Trophoblast cell (in vitro differentiated cells and primary cell): ENCODE data around the gene FAM149B1.

Source experiments
- DNase-seq, 2 donors: peaks; one replicate each; pipeline ENCODE4 v3.0.0-alpha.2; 2016
- H2AFZ ChIP-seq: 2 replicates; pipeline ENCODE4 v1.6.1; 2013; ENCODE audit warnings: low read length, moderate library complexity, mild to moderate bottlenecking; ENCODE audit not compliant: insufficient read depth, poor library complexity
- H2AK5ac ChIP-seq: 2 replicates; pipeline ENCODE4 v1.6.1; 2013; ENCODE audit warnings: mild to moderate bottlenecking, low read length
- H2BK120ac ChIP-seq: 2 replicates; pipeline ENCODE4 v1.6.1; 2013; ENCODE audit warnings: low read length, mild to moderate bottlenecking, moderate library complexity; ENCODE audit not compliant: insufficient read depth, poor library complexity
- H2BK12ac ChIP-seq: 2 replicates; pipeline ENCODE4 v1.6.1; 2013; ENCODE audit warnings: mild to moderate bottlenecking, low read length, moderate library complexity
- H2BK5ac ChIP-seq: 2 replicates; pipeline ENCODE4 v1.6.1; 2013; ENCODE audit warnings: low read length, low read depth, moderate library complexity, mild to moderate bottlenecking; ENCODE audit not compliant: poor library complexity
- H3K14ac ChIP-seq: 2 replicates; pipeline ENCODE4 v1.6.1; 2013; ENCODE audit warnings: mild to moderate bottlenecking, low read length
- H3K18ac ChIP-seq: 2 replicates; pipeline ENCODE4 v1.6.1; 2013; ENCODE audit warnings: mild to moderate bottlenecking, low read length
- H3K23ac ChIP-seq: 2 replicates; pipeline ENCODE4 v1.6.1; 2013; ENCODE audit warnings: low read length
- H3K27ac ChIP-seq: 2 replicates; pipeline ENCODE4 v1.5.1; 2013; ENCODE audit warnings: low read depth, mild to moderate bottlenecking, inconsistent platforms, low read length, moderate library complexity
- H3K27me3 ChIP-seq: 2 replicates; pipeline ENCODE4 v1.6.1; 2013; ENCODE audit warnings: inconsistent platforms, mild to moderate bottlenecking, low read length, moderate library complexity; ENCODE audit not compliant: insufficient read depth
- H3K36me3 ChIP-seq, 2 experiments: 1 replicate in 1 of 2; 2 replicates in 1 of 2; pipeline ENCODE4 v1.6.1; 2013; ENCODE audit warnings: low read length in 2 of 2, mild to moderate bottlenecking in 2 of 2, moderate library complexity in 1 of 2; ENCODE audit not compliant: insufficient read depth in 2 of 2, control insufficient read depth in 1 of 2
- H3K4ac ChIP-seq: 2 replicates; pipeline ENCODE4 v1.6.1; 2013; ENCODE audit warnings: low read depth, mild to moderate bottlenecking, low read length, moderate library complexity
- H3K4me1 ChIP-seq, 2 experiments: 1 replicate in 1 of 2; 2 replicates in 1 of 2; pipeline ENCODE4 v1.6.1; 2013; ENCODE audit warnings: low read length in 2 of 2, mild to moderate bottlenecking in 2 of 2, moderate library complexity in 1 of 2; ENCODE audit not compliant: insufficient read depth in 2 of 2, control insufficient read depth in 1 of 2
- H3K4me2 ChIP-seq: 2 replicates; pipeline ENCODE4 v1.6.1; 2013; ENCODE audit warnings: inconsistent platforms, mild to moderate bottlenecking, low read length, moderate library complexity
- H3K4me3 ChIP-seq: 2 replicates; pipeline ENCODE4 v1.5.1; 2013; ENCODE audit warnings: mild to moderate bottlenecking, low read depth, low read length, inconsistent platforms
- H3K79me1 ChIP-seq: one replicate; pipeline ENCODE4 v1.6.1; 2013; ENCODE audit warnings: low read length
- H3K79me2 ChIP-seq: 2 replicates; pipeline ENCODE4 v1.6.1; 2013; ENCODE audit warnings: low read length, mild to moderate bottlenecking; ENCODE audit not compliant: control insufficient read depth, insufficient read depth, poor library complexity
- H3K9ac ChIP-seq: 2 replicates; pipeline ENCODE4 v1.6.1; 2013; ENCODE audit warnings: mild to moderate bottlenecking, low read length
- H3K9me3 ChIP-seq: 2 replicates; pipeline ENCODE4 v1.6.1; 2013; ENCODE audit warnings: low read depth, mild to moderate bottlenecking, control low read depth, inconsistent platforms, low read length; ENCODE audit not compliant: insufficient read depth
- H4K12ac ChIP-seq: 2 replicates; pipeline ENCODE4 v1.6.1; 2013; ENCODE audit warnings: low read depth, mild to moderate bottlenecking, low read length, moderate library complexity
- H4K8ac ChIP-seq: 2 replicates; pipeline ENCODE4 v1.6.1; 2013; ENCODE audit warnings: low read depth, mild to moderate bottlenecking, low read length, moderate library complexity
- H4K91ac ChIP-seq: one replicate; pipeline ENCODE4 v1.6.1; 2013; ENCODE audit warnings: low read depth, mild to moderate bottlenecking, low read length, moderate library complexity
- WGBS: extraction: QIAGEN DNeasy Blood & Tissue Kit; methylation state at CpG from one replicate; pipeline ENCODE4 v1.1.7; 2013; ENCODE audit warnings: missing lambda C conversion rate; ENCODE audit not compliant: insufficient read length, insufficient coverage; ENCODE audit errors: extremely low coverage; 5-methylcytosine and 5-hydroxymethylcytosine counted together

The FAM149B1 gene

GRCh38 chr10:73156054-73156453 lies 11.9 kb upstream of the FAM149B1 start:
- WGBS: no CpG with 5 or more reads among the region's 3 CpGs

DNA sequence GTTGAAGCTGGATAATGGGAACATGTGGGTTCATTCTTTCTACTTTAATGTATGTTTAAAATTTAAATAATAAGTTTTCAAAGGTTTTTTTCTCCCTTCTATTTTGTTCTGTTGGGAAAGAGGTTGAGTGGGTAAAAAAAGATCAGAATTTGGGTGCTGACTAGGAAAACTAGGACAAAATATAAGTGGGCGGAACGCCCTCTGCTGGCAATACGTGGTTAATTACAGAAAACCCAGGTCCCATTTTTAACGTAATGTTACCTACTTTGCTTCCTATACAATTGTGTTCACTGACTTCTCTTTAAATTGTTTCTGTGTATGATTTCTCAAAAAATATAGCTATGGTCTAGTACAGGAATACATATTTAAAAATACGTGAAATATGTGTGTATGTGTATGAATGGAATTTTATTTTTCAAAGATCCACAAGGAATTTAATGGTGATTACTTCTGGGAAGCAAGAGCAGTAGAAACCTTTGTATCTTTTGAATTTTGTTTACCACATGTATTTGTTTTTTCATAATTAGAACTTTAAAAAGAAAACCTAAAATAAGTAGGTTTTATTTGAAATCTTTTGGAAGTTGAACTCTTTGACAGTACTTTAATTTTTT lies 8.8 kb upstream of the FAM149B1 start:
- Histone ChIP-seq H3K79me1 (no peaks in the 10 kb centered on the region), H3K4ac (no peak overlapping the region), H2BK120ac (no peak overlapping the region), H4K8ac (no peak overlapping the region), H3K14ac (no peak overlapping the region), H3K4me1 (no peaks in the 10 kb centered on the region), H3K79me2 (no peaks in the 10 kb centered on the region), H4K12ac (no peak overlapping the region), H3K4me3 (no peak overlapping the region), H3K18ac (no peak overlapping the region), H2BK12ac (no peak overlapping the region), H2AFZ (no peak overlapping the region), H3K27me3 (no peaks in the 10 kb centered on the region), H3K36me3 (peaks cover 17 to 18% of the 10 kb centered on the region in 2 experiments), H2BK5ac (no peak overlapping the region), H3K9ac (no peak overlapping the region), H3K4me2 (no peak overlapping the region), H4K91ac (no peak overlapping the region), H3K9me3 (no peaks in the 10 kb centered on the region), H3K27ac (no peak overlapping the region), H3K23ac (no peak overlapping the region), H2AK5ac (no peak overlapping the region)
- no CpG with 5 or more reads among the region's 5 CpGs for WGBS
- peak; percentile 31 to 83 for DNase-seq

More at GRCh38 chr10:73156054-73156453, 11.9 kb upstream of the FAM149B1 start:
- no peak for DNase-seq
- Histone ChIP-seq H3K27ac (no peak overlapping the region), H4K8ac (no peak overlapping the region), H3K79me2 (no peaks in the 10 kb centered on the region), H4K12ac (no peak overlapping the region), H2BK120ac (no peak overlapping the region), H3K4me1 (no peaks in the 10 kb centered on the region), H4K91ac (no peak overlapping the region), H3K9ac (no peak overlapping the region), H3K14ac (no peak overlapping the region), H3K4me3 (no peak overlapping the region), H3K27me3 (no peaks in the 10 kb centered on the region), H3K18ac (no peak overlapping the region), H3K4me2 (no peak overlapping the region), H2BK5ac (no peak overlapping the region), H3K9me3 (no peaks in the 10 kb centered on the region), H2AFZ (no peak overlapping the region), H3K23ac (no peak overlapping the region), H2AK5ac (no peak overlapping the region), H3K4ac (no peak overlapping the region), H2BK12ac (no peak overlapping the region), H3K79me1 (no peaks in the 10 kb centered on the region), H3K36me3 (peaks cover 26 to 27% of the 10 kb centered on the region in 2 experiments)

DNA sequence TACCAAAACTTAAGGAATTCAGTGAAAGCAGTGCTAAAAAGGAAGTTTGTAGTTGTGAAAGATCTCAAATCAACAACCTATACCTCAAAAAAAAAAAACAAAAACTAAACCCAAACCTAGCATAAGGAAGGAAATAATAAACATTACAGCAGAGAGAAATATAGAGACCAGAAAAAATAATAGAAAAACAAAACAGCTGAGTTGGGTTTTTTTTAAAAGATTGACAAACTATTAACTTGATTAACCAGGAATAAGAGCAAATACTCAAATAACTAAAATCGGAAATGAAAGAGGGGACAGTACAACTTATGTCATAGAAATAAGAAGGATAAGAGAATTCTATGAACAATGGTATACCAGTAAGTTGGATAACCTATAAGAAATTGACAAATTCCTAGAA lies 6.8 kb upstream of the FAM149B1 start:
- Histone ChIP-seq H3K4me3 (no peak overlapping the region), H2BK120ac (no peak overlapping the region), H3K79me1 (no peaks in the 10 kb centered on the region), H3K27ac (no peak overlapping the region), H2BK5ac (no peak overlapping the region), H3K23ac (no peak overlapping the region), H3K9ac (no peak overlapping the region), H3K4me1 (no peaks in the 10 kb centered on the region), H3K79me2 (no peaks in the 10 kb centered on the region), H3K18ac (no peak overlapping the region), H2AK5ac (no peak overlapping the region), H3K9me3 (no peaks in the 10 kb centered on the region), H3K4ac (no peak overlapping the region), H4K91ac (no peak overlapping the region), H3K36me3 (peaks cover 11 to 15% of the 10 kb centered on the region in 2 experiments), H4K8ac (no peak overlapping the region), H2BK12ac (no peak overlapping the region), H3K27me3 (no peaks in the 10 kb centered on the region), H2AFZ (no peak overlapping the region), H4K12ac (no peak overlapping the region), H3K14ac (no peak overlapping the region), H3K4me2 (no peak overlapping the region)
- DNase-seq: no peak
- no CpG with 5 or more reads among the region's 1 CpG for WGBS

- H3K18ac ChIP-seq: no peak overlapping the region
- H3K79me2 ChIP-seq: no peaks in the 10 kb centered on the region
- no peak overlapping the region for H2BK120ac ChIP-seq
- no peaks in the 10 kb centered on the region for H3K27me3 ChIP-seq
- WGBS: no CpG with 5 or more reads among the region's 3 CpGs
- no peak overlapping the region for H3K4me3 ChIP-seq
- H3K27ac ChIP-seq: no peak overlapping the region
- H3K4me1 ChIP-seq: no peaks in the 10 kb centered on the region
- no peak overlapping the region for H3K9ac ChIP-seq
- no peak overlapping the region for H2AFZ ChIP-seq
- no peak overlapping the region for H3K4me2 ChIP-seq
- H4K12ac ChIP-seq: no peak overlapping the region
- no peak overlapping the region for H2AK5ac ChIP-seq
- H3K9me3 ChIP-seq: no peaks in the 10 kb centered on the region
- peaks cover 11 to 13% of the 10 kb centered on the region in 2 experiments for H3K36me3 ChIP-seq
- H3K14ac ChIP-seq: no peak overlapping the region
- H3K79me1 ChIP-seq: no peaks in the 10 kb centered on the region
- peak overlapping the region; percentile 21 for H3K4ac ChIP-seq
- H4K8ac ChIP-seq: no peak overlapping the region
- H2BK12ac ChIP-seq: no peak overlapping the region
- no peak for DNase-seq
- no peak overlapping the region for H4K91ac ChIP-seq
- H2BK5ac ChIP-seq: no peak overlapping the region
- no peak overlapping the region for H3K23ac ChIP-seq
Measured at GRCh38 chr10:73161662-73162061, 6.3 kb upstream of the FAM149B1 start.
